ENCODE measurements around the gene NFYC. TPM values are rescaled to one million over a fixed set of nuclear protein-coding genes. Genes with fewer than 3 reads are reported as not detected.
A peak's percentile ranks its signal among the peaks of the same experiment; 100 is the strongest.

NFYC gene
- total RNA-seq, 1 donor from 2014 or later: 73.2 TPM

GRCh38 chr1:40658751-40659648 is 32.5 kb upstream of the NFYC start:
- Mint-ChIP-seq H3K9me3 (no peaks in the 10 kb centered on the region), H3K27ac (no peak overlapping the region), H3K27me3 (peaks cover 2% of the 10 kb centered on the region), H3K36me3 (ENCODE audit: low read depth) (no peaks in the 10 kb centered on the region), H3K4me3 (no peak overlapping the region), H3K4me1 (peaks cover 13% of the 10 kb centered on the region)
- no peak for DNase-seq
- intact Hi-C loops (cut with micrococcal nuclease): no loop called here

- Mint-ChIP-seq H3K4me3 (no peak overlapping the region), H3K36me3 (ENCODE audit: low read depth) (no peaks in the 10 kb centered on the region), H3K9me3 (no peaks in the 10 kb centered on the region), H3K27ac (no peak overlapping the region), H3K27me3 (peaks cover 2% of the 10 kb centered on the region), H3K4me1 (peaks cover 16% of the 10 kb centered on the region)
- intact Hi-C loops (cut with micrococcal nuclease): no loop called here
- no peak for DNase-seq
Observed at GRCh38 chr1:40659649-40659947, 31.9 kb upstream of the NFYC start.

- H3K27ac Mint-ChIP-seq: no peak overlapping the region
Observed at GRCh38 chr1:40661678-40662077, 29.8 kb upstream of the NFYC start.

GRCh38 chr1:40662151-40662550 is 29.4 kb upstream of the NFYC start:
- Mint-ChIP-seq H3K4me3 (no peak overlapping the region), H3K27me3 (peaks cover 2% of the 10 kb centered on the region), H3K36me3 (ENCODE audit: low read depth) (no peaks in the 10 kb centered on the region), H3K27ac (no peak overlapping the region), H3K4me1 (peaks cover 21% of the 10 kb centered on the region), H3K9me3 (no peaks in the 10 kb centered on the region)
- no peak for DNase-seq
- intact Hi-C loops (cut with micrococcal nuclease): loop anchor here (10.0 kb wide), 1 partner anchor 517 kb away; no protein-coding TSS in a partner anchor

More at GRCh38 chr1:40661678-40662077, 29.8 kb upstream of the NFYC start:
- H3K4me3 Mint-ChIP-seq: no peak overlapping the region
- H3K36me3 Mint-ChIP-seq (ENCODE audit: low read depth): no peaks in the 10 kb centered on the region
- intact Hi-C loops (cut with micrococcal nuclease): loop anchor here (10.0 kb wide), 1 partner anchor 517 kb away; no protein-coding TSS in a partner anchor
- no peaks in the 10 kb centered on the region for H3K9me3 Mint-ChIP-seq
- H3K27me3 Mint-ChIP-seq: peaks cover 2% of the 10 kb centered on the region
- no peak for DNase-seq
- peaks cover 21% of the 10 kb centered on the region for H3K4me1 Mint-ChIP-seq

GRCh38 chr1:40662864-40663263 is 28.6 kb upstream of the NFYC start:
- Mint-ChIP-seq H3K4me3 (no peak overlapping the region), H3K27me3 (peaks cover 2% of the 10 kb centered on the region), H3K4me1 (peaks cover 21% of the 10 kb centered on the region), H3K36me3 (ENCODE audit: low read depth) (no peaks in the 10 kb centered on the region), H3K27ac (no peak overlapping the region), H3K9me3 (no peaks in the 10 kb centered on the region)
- no peak for DNase-seq
- intact Hi-C loops (cut with micrococcal nuclease): loop anchor here (10.0 kb wide), 1 partner anchor 518 kb away; no protein-coding TSS in a partner anchor

- Mint-ChIP-seq H3K9me3 (no peaks in the 10 kb centered on the region), H3K36me3 (ENCODE audit: low read depth) (no peaks in the 10 kb centered on the region)
Observed at GRCh38 chr1:40663324-40664166, 28.0 kb upstream of the NFYC start.

GRCh38 chr1:40664167-40664537 is 27.4 kb upstream of the NFYC start:
- H3K27ac Mint-ChIP-seq: no peak overlapping the region

More at GRCh38 chr1:40663324-40664166, 28.0 kb upstream of the NFYC start:
- Mint-ChIP-seq H3K4me3 (peak overlapping the region; percentile 43), H3K4me1 (peaks cover 23% of the 10 kb centered on the region), H3K27me3 (peaks cover 2% of the 10 kb centered on the region), H3K27ac (no peak overlapping the region)
- no peak for DNase-seq
- intact Hi-C loops (cut with micrococcal nuclease): loop anchor here (10.0 kb wide), 1 partner anchor 519 kb away; no protein-coding TSS in a partner anchor

GRCh38 chr1:40664791-40665190 is 26.7 kb upstream of the NFYC start:
- Mint-ChIP-seq H3K4me1 (peaks cover 26% of the 10 kb centered on the region), H3K27me3 (peaks cover 3% of the 10 kb centered on the region), H3K9me3 (no peaks in the 10 kb centered on the region), H3K27ac (no peak overlapping the region), H3K36me3 (ENCODE audit: low read depth) (no peaks in the 10 kb centered on the region), H3K4me3 (peak overlapping the region; percentile 82)
- no peak for DNase-seq
- intact Hi-C loops (cut with micrococcal nuclease): loop anchor here (1.0 to 10.0 kb wide), 4 partner anchors 37 to 520 kb away; partner anchors contain the start of gene CITED4

More at GRCh38 chr1:40664167-40664537, 27.4 kb upstream of the NFYC start:
- H3K4me3 Mint-ChIP-seq: peak overlapping the region; percentile 52
- H3K4me1 Mint-ChIP-seq: peaks cover 26% of the 10 kb centered on the region
- no peaks in the 10 kb centered on the region for H3K9me3 Mint-ChIP-seq
- intact Hi-C loops (cut with micrococcal nuclease): loop anchor here (10.0 kb wide), 1 partner anchor 519 kb away; no protein-coding TSS in a partner anchor
- DNase-seq: no peak
- peaks cover 2% of the 10 kb centered on the region for H3K27me3 Mint-ChIP-seq
- H3K36me3 Mint-ChIP-seq (ENCODE audit: low read depth): no peaks in the 10 kb centered on the region

GRCh38 chr1:40665335-40666171 is 26.0 kb upstream of the NFYC start, which contains the start of gene RIMS3:
RIMS3 (minus strand) TSS chr1:40665682; CDS start chr1:40641925, 23,757 bp downstream.
- no peaks in the 10 kb centered on the region for H3K9me3 Mint-ChIP-seq
- H3K4me3 Mint-ChIP-seq: peak within 1 kb of the TSS; percentile 91
- peak within 1 kb of the TSS; percentile 85 for H3K27ac Mint-ChIP-seq
- H3K36me3 Mint-ChIP-seq (ENCODE audit: low read depth): no peaks in the 10 kb centered on the region
- peaks cover 26% of the 10 kb centered on the region for H3K4me1 Mint-ChIP-seq
- intact Hi-C loops (cut with micrococcal nuclease): loop anchor here (1.0 to 10.0 kb wide), 4 partner anchors 38 to 521 kb away; partner anchors contain the start of gene CITED4
- peak; percentile 96 for DNase-seq
- H3K27me3 Mint-ChIP-seq: peaks cover 5% of the 10 kb centered on the region

GRCh38 chr1:40668769-40669525 is 22.6 kb upstream of the NFYC start:
- H3K27me3 Mint-ChIP-seq: peaks cover 14% of the 10 kb centered on the region
- intact Hi-C loops (cut with micrococcal nuclease): loop anchor here (1.0 to 10.0 kb wide), 5 partner anchors 22 to 524 kb away; partner anchors contain the start of genes CITED4 and NFYC
- no peaks in the 10 kb centered on the region for H3K9me3 Mint-ChIP-seq
- peak; percentile 95 for DNase-seq
- peak overlapping the region; percentile 15 for H3K27ac Mint-ChIP-seq
- peaks cover 13% of the 10 kb centered on the region for H3K4me1 Mint-ChIP-seq
- peak overlapping the region; percentile 70 for H3K4me3 Mint-ChIP-seq
- no peaks in the 10 kb centered on the region for H3K36me3 Mint-ChIP-seq (ENCODE audit: low read depth)

- peaks cover 25% of the 10 kb centered on the region for H3K27me3 Mint-ChIP-seq
- no peaks in the 10 kb centered on the region for H3K36me3 Mint-ChIP-seq (ENCODE audit: low read depth)
- no peaks in the 10 kb centered on the region for H3K9me3 Mint-ChIP-seq
- peaks cover 4% of the 10 kb centered on the region for H3K4me1 Mint-ChIP-seq
- intact Hi-C loops (cut with micrococcal nuclease): no loop called here
- no peak overlapping the region for H3K4me3 Mint-ChIP-seq
- H3K27ac Mint-ChIP-seq: no peak overlapping the region
- no peak for DNase-seq
Observed at GRCh38 chr1:40673452-40673851, 18.1 kb upstream of the NFYC start.

- intact Hi-C loops (cut with micrococcal nuclease): no loop called here
- no peak for DNase-seq
- no peak overlapping the region for H3K27ac Mint-ChIP-seq
- H3K36me3 Mint-ChIP-seq (ENCODE audit: low read depth): no peaks in the 10 kb centered on the region
- no peaks in the 10 kb centered on the region for H3K9me3 Mint-ChIP-seq
- peaks cover 16% of the 10 kb centered on the region for H3K27me3 Mint-ChIP-seq
- no peak overlapping the region for H3K4me3 Mint-ChIP-seq
- peaks cover 4% of the 10 kb centered on the region for H3K4me1 Mint-ChIP-seq
Observed at GRCh38 chr1:40676501-40676900, 15.0 kb upstream of the NFYC start.

Data from activated CD4-positive, alpha-beta T cell treated with anti-CD3 and anti-CD28 coated beads, Interleukin-2, amount 10 ng/mL, durations not matched to agents 24 days and 14 days (primary cell).